Epidermal melanocyte (primary cell): ENCODE measurements around the gene A2ML1.
"Not testable (repeated sequence)": the region's sequence is repeated elsewhere in the genome, so short reads cannot be mapped to it uniquely, and the experiment has no call there.

ENCODE experiments used
- DNase-seq: peaks from one replicate; pipeline ENCODE4 v3.0.0; 2011; ENCODE audit warnings: low spot score; ENCODE audit not compliant: insufficient read length

A2ML1 gene

DNA sequence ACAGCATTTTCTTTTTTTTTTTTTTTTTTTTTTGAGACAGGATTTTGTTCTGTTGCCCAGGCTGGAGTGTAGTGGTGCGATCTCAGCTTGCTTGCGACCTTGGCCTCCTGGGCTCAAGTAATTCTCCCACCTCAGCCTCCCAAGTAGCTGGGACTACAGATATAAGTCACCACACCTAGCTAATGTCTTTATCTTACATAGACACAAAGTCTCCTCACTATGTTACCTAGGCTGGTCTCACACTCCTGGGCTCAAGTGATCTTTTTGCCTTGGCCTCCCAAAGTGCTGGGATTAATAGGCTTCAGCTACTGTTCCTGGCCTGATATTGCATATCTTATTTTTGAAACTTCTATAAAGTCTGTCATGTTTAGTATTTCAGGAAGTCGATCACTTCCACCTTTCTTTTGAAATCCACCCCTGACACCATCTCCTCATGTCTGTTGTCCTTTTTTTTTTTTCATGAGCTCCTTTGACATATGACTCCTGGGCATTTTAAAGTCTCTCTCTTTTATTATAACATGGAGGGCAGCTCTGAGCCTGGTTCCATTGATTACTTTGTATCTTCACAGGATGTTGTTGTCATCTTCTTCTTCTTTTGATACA is 5.9 kb upstream of the A2ML1 start:
- DNase-seq = no peak

DNA sequence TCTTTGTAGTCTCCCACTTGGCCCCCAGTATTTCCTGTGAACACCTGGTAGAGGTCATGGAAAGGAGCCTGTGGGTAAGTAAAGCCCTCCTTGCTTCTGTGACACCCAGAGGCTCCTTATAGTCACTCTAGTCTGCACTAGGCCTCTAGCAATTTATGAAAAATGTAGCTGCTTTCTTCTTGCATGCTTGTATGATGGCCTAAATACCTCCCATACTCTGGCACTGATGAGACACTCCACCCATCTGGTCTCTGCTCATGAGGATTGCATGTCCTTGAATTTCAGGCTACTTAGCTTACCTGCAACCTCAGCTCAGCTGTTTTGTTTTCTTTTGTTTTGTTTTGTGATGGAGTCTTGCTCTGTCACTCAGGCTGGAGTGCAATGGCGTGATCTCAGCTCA is 4.6 kb upstream of the A2ML1 start:
- DNase-seq = no peak

DNA sequence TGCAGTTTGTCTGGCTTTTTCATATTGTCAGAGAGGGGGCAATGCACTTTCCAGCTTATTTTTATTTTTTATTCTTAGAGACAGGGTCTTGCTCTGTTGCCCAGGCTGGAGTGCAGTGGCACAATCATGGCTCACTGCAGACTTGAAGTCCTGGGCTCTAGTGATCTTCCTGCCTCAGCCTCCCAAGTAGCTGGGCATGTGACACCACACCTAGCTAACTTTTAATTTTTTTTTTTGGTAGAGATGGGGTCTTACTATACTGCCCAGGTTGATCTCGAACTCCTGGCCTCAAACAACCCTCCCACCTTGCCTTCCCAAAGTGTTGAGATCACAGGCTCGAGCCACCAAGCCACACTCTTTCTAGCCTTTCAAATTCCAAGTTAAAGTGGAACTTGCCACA is 3.9 kb upstream of the A2ML1 start:
- DNase-seq = no peak

DNA sequence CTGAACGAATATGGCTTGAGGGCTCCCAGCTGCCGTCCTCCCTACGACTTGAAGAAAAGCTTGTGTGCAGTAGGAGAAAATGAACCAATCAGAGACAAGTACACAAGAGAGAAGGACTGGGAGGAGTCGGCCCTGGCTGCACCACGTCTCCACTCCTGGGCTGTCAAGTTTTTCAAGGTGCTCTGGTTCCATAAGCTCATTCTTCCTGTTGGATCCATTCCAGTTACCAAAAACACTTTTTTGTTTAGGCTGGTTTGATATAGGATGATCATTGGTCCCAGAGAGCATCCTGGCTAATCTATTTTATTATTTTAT is 2.8 kb upstream of the A2ML1 start:
- no peak for DNase-seq

DNA sequence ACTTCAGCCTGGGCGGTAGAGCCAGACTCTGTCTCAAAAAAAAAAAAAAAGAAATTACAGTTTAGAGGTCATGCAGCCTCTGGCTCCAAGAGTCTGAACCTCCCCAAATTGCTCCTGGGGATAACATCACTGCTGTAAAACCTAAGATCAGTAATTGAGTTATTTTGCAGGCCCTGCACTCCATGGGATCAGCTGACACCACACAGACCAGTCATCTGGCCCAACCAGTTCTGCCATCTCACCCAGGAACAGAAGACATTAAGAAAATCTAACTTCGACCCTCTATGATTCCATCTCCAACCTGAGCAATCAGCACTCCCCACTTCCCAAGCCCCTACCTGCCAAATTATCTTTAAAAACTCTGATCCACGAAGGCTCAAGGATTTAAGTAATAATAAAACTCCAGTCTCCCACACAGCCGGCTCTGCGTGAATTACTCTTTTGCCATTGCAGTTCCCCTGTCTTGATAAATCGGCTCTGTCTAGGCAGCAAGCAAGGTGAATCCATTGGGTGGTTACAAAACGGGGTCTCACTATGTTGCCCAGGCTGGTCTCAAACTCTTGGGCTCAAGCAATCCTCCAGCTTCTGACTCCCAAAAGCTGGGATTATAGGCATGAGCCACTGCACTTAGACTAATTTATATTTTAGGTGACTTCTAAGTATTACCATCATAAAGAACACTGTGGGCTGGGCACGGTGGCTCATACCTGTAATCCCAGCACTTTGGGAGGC is 1.6 kb upstream of the A2ML1 start:
- DNase-seq = not testable (repeated sequence)

DNA sequence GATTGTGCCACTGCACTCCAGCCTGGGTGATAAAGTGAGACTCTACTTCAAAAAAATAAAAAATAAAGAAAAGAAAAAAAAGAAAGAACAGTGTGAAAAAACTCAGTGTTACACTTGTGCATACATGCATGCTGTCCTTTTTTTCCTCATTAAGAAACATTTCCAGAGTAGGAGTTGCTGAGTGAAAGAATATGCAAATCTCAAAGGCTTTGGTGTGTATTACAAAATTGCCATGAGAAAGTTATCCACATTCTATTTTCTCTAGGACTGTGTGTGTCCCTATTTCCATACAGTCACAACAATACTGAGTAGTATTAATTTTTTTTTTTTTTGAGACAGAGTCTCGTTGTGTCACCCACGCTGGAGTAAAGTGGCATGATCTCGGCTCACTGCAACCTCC is 830 bp upstream of the A2ML1 start:
- DNase-seq = no peak

DNA sequence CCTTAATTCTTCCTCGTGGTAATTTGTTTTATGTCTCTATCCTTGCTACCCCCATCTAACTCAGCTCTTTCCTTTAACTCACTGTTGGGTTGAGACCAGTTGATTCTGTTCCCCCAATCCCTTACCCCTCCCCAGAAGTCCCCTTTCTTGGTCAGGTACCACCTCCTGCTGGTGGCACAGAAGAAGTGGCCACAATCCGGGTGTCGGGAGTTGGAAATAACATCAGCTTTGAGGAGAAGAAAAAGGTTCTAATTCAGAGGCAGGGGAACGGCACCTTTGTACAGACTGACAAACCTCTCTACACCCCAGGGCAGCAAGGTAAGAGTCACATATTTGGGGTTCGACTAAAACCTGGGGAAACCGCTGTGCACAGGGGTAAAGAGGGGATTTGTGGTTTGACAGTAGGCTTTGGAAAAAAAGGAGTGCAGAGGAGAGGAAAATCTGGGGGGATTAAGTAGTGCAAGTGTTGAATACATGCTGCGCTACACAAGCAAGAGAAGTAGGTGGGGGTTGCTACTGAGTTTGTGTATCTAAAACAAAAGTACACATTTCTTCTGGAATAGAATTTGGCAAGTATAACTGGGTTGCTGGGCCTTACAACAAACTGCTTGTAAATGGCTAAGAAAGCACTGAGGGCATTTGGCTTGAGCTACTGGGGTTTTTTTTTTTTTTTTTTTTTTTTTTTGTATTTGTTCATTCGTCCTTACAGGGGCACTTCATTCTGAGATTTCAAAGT is 1.3 kb downstream of the A2ML1 start:
- no peak for DNase-seq

DNA sequence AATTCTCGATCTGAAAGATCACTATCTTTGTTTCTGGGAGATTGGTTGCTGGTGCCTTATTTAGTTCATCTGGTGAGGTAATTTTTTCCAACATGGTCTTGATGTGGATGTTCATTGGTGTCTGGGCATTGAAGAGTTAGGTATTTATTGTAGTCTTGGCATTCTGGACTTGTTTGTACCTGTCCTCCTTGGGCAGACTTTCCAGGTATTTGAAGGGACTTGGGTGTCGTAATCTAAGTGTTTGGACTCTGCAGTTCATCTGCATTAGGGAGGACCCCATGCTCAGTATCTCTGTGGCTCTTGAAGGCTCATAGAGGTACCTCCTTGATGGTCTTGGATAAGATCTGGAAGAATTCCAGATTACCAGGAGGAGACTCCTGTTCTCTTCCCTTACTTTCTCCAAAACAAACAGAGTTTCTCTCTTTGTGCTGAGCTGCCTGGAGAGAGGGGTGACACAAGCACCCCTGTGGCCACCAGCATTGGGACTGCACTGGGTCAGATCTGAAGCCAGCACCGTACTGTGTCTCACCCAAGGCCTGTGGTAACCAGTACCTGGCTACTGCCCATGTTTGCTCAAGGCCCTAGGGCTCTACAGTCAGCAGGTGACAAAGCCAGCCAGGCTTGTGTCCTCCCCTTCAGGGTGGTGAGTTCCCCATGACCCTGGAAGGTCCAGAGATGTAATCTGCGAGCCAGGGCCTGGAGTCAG is 5.3 kb downstream of the A2ML1 start:
- no peak for DNase-seq

DNA sequence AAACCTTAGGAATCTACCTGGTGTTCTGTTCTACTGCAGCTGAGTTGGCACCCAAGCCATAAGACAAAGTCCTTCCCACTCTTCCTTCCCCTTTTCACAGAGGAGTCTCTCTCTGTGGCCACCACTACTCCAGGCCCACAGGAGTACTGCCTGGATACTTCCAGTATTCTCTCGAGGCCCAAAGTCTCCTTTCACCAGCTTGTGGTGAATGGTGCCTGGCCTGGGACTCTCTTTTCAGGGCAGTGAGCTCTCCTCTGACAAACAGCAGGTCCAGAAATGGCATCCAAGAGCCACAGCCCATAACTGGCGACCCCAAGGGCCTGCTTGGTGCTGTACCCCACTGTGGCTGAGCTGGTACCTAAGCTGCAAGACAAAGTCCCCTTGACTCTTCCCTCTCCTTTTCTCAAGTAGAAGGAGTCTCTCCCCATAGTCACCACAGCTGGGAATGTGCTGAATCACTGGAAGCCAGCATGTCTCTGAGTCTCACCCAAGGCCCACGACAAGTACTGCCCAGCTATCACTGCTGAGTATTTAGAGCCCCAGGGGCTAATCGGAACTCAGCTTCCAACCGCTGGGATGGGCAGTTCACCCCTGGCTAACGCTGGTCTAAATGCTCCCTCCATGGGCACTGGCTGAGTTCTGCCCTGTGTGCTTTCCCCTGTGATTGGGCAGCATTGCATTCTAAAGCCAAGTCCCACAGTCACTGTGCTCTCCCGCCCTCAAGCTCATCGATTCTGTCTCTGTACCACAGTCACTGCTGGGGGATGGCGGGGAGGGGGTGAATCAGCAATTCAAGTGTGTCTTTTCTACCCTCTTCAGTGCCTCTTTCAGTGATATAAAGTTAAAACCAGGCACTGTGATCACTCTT is 6.1 kb downstream of the A2ML1 start:
- no peak for DNase-seq

DNA sequence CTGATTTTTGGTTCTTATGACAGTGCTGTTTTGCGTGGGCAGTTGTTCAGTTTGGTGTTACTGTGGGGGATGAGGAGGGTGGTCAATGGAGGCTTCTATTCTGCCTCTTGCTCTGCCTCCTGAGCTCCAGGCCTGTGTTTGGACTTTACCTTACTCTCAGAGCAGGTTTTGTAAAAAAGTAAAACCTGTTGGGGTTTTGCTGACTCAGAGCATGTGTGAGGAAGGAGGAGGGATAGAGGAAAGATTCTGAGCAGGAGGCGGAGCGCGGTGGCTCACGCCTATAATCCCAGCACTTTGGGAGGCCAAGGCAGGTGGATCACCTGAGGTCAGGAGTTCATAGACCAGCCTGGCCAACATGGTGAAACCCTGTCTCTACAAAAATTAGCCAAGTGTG is 6.7 kb downstream of the A2ML1 start:
- no peak for DNase-seq

DNA sequence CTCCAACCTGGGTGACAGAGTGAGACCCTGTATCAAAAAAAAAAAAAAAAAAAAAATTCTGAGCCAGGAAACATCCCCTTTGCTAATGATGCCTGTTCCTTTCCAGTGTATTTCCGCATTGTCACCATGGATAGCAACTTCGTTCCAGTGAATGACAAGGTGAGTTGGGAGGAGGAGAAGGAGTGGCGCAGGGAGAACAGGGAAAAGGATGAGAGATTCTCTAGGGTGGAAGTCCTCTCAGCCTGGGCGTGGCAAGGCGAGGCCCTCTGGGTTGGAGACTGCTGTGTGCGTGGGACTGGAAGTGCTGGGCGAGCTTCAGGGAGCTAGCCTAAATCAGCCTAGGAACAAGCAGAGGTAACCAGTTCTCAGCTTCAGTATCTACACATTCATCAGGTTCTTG is 7.2 kb downstream of the A2ML1 start:
- no peak for DNase-seq

DNA sequence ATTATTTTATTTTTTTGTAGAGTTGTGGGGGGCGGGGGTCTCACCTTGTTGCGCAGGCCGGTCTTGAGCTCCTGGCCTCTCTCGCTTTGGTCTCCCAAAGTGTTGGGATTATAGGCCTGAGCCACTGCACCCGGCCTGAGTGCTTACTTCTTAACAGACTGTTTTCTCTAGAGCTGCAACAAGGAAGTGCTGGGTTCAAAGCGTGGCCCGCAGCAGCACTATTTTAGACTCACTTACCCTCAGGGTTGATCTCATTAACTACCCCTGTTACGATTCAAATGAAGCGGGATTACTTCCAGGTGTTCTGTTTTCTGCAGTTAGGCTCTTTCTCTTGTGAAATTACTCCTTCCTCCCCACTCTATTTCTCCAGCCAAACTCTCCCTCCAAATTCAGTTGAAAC is 8.7 kb downstream of the A2ML1 start:
- DNase-seq = no peak

DNA sequence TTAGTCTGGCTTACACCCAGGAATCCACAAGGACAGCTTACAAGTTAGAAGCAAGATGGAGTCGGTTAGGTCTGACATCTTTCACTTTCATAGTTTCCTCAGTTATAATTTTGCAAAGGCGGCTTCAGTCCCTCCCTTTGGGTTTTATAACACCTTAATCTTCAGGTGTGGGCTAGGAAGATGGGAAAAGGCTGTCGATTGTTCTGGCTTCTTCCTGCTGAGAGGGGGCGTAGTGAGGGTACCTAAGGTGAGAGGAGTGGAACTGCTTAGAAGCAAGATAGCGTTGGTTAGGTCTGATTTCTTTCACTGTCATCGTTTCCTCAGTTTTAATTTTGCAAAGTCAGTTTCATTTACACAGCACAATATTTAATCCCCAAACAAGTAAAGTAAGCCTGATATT is 10.1 kb downstream of the A2ML1 start:
- no peak for DNase-seq

DNA sequence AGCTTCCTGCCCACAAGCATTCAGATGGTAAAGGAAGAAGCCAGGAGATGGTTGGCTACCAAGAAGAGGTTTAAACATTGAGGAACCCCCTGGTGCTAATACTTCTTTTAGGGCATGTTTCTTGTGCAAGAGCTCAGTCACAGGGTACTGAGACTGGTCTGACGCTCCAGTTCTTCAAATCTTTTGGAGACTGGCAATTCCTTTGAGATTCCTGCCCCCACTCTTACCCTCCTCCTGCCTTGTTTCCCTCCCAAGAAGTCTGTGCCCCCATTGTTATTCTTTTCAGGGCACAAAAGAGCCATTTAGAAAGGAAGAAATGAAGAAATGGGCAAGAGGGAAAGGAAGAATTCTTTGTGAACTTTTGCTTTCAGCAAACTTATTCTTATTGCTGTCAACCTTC is 11.8 kb downstream of the A2ML1 start:
- no peak for DNase-seq

DNA sequence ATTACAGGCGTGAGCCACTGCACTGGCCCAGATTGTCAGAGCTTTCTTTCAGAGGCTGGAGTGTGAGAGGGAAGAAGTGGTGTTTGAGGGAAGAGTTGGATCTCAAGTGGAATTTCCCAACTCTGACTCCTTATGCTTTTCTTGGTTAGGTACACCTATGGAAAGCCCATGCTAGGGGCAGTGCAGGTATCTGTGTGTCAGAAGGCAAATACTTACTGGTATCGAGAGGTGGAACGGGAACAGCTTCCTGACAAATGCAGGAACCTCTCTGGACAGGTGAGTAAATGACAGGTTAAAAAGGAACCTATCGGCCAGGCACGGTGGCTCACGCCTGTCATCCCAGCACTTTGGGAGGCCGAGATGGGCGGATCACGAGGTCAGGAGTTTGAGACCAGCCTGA is 14.9 kb downstream of the A2ML1 start:
- no peak for DNase-seq

DNA sequence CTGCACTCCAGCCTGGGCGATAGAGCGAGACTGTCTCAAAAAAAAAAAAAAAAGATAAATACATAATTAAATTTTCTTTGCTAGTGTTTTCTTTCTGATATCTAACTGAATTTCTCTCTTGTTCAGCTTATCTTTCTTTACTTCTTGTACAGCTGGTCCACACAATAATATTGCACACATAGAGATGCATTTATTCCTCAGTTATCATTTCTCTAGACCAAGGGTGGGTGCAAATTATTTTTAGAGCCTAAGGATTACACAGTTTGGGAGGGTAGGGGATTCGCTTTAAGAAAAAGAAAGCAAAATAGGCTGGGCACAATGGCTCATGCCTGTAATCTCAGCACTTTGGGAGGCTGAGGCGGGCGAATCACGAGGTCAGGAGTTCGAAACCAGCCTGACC is 17.9 kb downstream of the A2ML1 start:
- DNase-seq = no peak

DNA sequence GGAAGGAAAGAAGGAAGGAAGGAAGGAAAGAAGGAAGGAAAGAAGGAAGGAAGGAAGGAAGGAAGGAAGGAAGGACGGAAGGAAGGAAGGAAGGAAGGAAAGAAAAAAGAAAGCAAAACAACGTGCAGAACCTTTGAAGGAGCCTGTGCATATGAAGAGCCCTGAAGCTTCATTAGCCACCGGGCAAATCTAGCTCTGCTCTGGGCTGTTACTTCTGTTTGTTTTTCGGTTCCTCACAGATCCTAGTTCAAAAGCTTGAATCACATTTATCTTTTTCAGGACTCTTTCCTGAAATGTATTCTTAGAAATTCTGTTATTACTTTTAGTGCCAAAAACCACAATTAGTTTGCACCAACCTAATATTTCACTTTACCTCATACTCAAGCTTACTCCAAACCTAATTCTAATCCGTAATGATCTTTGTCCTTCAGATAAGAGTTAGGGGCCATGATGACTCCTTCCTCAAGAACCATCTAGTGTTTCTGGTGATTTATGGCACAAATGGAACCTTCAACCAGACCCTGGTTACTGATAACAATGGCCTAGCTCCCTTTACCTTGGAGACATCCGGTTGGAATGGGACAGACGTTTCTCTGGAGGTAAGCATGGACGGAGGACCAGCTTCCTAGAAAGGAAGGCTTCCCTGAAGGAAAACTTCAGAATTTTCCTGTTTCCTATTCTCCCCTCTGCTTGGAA is 18.7 kb downstream of the A2ML1 start:
- no peak for DNase-seq

DNA sequence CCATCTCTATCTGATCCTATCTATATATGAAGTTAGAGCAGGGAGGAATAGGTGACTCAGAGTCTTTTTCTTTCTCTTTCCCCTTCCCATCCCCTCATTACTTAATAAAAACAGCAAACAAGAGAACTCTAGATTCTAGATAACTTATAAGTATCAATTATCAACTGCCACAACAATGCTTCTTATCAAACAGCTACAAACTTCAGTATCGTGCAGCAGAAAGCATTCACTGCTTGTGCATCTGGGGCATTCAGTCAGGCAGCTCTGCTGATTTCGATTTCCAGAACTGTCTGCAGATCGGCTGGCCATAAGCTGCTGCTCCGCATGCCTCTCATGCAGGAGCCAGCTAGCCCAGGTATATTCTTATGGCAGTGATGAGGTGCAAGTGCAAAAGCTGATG is 19.4 kb downstream of the A2ML1 start:
- DNase-seq = no peak

DNA sequence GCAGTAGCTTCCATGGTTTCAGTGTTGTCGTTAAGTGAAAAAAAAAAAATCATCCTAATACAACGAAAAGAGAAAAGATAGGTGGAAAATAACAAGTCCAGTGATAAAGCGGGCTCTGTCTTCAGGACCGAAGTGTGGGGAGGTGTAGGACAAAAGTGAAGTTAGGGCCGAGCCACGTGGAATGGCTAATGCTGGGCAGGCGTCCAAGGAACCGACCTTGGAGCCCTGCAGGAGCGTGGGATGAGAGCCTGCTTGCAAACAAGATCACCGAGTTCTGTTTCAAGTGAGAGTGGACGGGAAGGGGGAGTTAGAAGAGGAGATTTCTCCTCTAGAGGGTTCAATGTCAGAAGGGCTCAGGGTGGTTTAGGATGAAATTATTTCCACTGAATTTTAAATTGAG is 22.2 kb downstream of the A2ML1 start:
- no peak for DNase-seq

DNA sequence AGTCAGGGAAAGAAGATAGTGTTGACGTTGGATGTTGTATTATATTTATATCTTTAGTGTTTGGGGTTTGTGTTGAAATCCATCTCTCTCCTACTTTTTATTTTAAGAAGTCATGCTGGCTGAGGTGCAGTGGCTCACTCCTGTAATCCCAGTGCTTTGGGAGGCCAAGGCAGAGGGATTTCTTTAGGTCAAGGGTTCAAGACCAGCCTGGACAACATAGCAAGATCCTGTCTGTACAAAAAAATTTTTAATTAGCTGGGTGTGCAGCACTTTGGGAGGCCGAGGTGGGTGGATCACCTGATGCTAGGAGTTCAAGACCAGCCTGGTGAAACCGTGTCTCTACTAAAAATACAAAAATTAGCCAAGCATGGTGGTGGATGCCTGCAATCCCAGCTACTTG is 23.9 kb downstream of the A2ML1 start:
- no peak for DNase-seq

DNA sequence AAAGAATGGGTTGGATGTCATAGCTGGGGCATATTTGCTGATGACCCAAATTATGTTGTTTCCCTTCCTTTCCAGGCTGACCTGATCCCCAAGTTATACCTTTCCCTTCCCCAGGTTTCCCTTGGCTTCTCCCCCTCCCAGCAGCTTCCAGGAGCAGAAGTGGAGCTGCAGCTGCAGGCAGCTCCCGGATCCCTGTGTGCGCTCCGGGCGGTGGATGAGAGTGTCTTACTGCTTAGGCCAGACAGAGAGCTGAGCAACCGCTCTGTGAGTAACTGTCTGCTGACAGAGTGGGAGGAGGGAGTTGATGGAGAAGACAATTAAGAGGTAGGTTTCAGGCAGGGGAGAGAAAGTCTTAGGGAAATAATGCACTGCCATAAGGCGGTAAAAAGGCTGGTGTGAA is 25.0 kb downstream of the A2ML1 start:
- DNase-seq = no peak
